Heart right ventricle (tissue), 16 donors: ENCODE results near the gene ADAMTSL2. TPM values are rescaled to one million over a fixed set of nuclear protein-coding genes. Genes with fewer than 3 reads are reported as not detected.

Source experiments
- ATAC-seq, 8 donors: fragments of 200-7000 bp; cut with Tn5 transposase; one replicate each; pipeline ENCODE4 v1.9.1; 2020; ENCODE audit warnings: mild to moderate bottlenecking in 8 of 8, moderate library complexity in 8 of 8, moderate number of reproducible peaks in 1 of 8
- DNase-seq, 2 donors: peaks; one replicate each; pipeline ENCODE4 v3.0.0-alpha.2; 2020
- H3K27ac ChIP-seq, 10 donors: fragments of 200-600 bp; sonication (generic) in 2 of 10; one replicate each; pipeline versions ENCODE4 v1.5.0 to v1.8.0; 2020 to 2022; ENCODE audit warnings: mild to moderate bottlenecking in 3 of 10
- H3K27me3 ChIP-seq, 7 donors: fragments of 200-600 bp; one replicate each; pipeline ENCODE4 v1.8.0; 2021 to 2022; ENCODE audit warnings: mild to moderate bottlenecking in 2 of 7
- H3K36me3 ChIP-seq, 9 donors: fragments of 200-600 bp; sonication (generic) in 1 of 9; one replicate each; pipeline versions ENCODE4 v1.5.0 to v1.8.0; 2020 to 2022; ENCODE audit warnings: mild to moderate bottlenecking in 2 of 9
- H3K4me1 ChIP-seq, 9 donors: fragments of 200-600 bp; sonication (generic) in 1 of 9; one replicate each; pipeline versions ENCODE4 v1.5.0 to v1.8.0; 2020 to 2022; ENCODE audit warnings: mild to moderate bottlenecking in 4 of 9
- H3K4me3 ChIP-seq, 10 donors: fragments of 200-600 bp; sonication (generic) in 2 of 10; one replicate each; pipeline versions ENCODE4 v1.5.0 to v1.8.0; 2020 to 2022; ENCODE audit warnings: mild to moderate bottlenecking in 7 of 10, moderate library complexity in 2 of 10
- H3K9me3 ChIP-seq, 11 donors: fragments of 200-600 bp in 10 of 11; sonication (generic) in 2 of 11; one replicate each; pipeline versions ENCODE4 v1.5.0 to v1.8.0; 2013 to 2022; ENCODE audit warnings: mild to moderate bottlenecking in 2 of 11, control low read depth in 1 of 11, moderate library complexity in 1 of 11
- WGBS, 2 donors: extraction: QIAGEN DNeasy Blood & Tissue Kit; methylation state at CpG; one replicate each; pipeline ENCODE4 v1.1.7; 2013; ENCODE audit warnings: inconsistent platforms in 1 of 2; 5-methylcytosine and 5-hydroxymethylcytosine counted together
- intact Hi-C, 10 donors: fragments of 100-400 bp; cut with DNase I; formaldehyde crosslinking; loops; one replicate each; pipeline versions ENCODE4 v1.11.1 to v1.14.2; 2022
- polyA plus RNA-seq, 2 donors: library from polyadenylated mRNA; stranded (reverse); fragments of 200-250 nt; gene quantifications; one replicate each; pipeline ENCODE4 v1.2.3, GENCODE V29; 2013
- total RNA-seq, 10 donors: library from RNA; stranded (reverse); fragmentation: NEBNext Ultra II Directional in 3 of 10; extraction: Animal tissue kit (Norgen Biotek cat#: 25700) in 3 of 10; gene quantifications; one replicate each; pipeline versions ENCODE4 v1.2.1 to v1.2.4, GENCODE V29; 2021 to 2023
- TF ChIP-seq, protein P1 (sequence below), 9 donors: fragments of 200-600 bp; sonication (generic) in 2 of 9; IDR thresholded peaks; one replicate each; pipeline versions ENCODE4 v1.5.0 to v1.8.0; 2021 to 2022; ENCODE audit warnings: antibody characterized with exemption in 9 of 9, mild to moderate bottlenecking in 5 of 9, moderate library complexity in 1 of 9
- donor health status: Arrhythmogenic right ventricular cardiomyopathy.
- donor health status: ischemic (EF 13 %, LVEDD 7.1; RV severe dilation, severe dysfunction).
- donor health status: healthy with polysubstance abuse.
- donor health status: DM: no; HTN: yes; CAD: no.
- donor health status: DM: no; HTN: no; CAD: no.
- donor health status: ischemic (EF 25% LVEDD 6.9; RV normal size, moderate dysfunction).
- donor health status: ischemic (EF 25% LVEDD 5.7; RV mildly dilated, moderate dysfunction).
- donor health status: healthy.
- donor health status: DM: yes; HTN: yes; CAD: no.
- donor health status: Ischemic cardiomyopathy.
- donor health status: ischemic (EF 35%, LVEDD 5.7; RV mildly dilated, moderate dysfunction).
- donor health status: nonischemic (EF 11% LVEDD 7.7; RV severe dilation, severe dysfunction).
- donor health status: DM: yes; HTN: yes; CAD: no.
- donor health status: PGD.
- donor health status: ischemic (EF 29% LVEDD 5.4; RV normal size, mild dysfunction).
- donor health status: nonischemic (EF 23%, LVEDD 6.1; RV moderate dilation, normal function).

ADAMTSL2 gene
- total and polyA plus RNA-seq, 12 donors = 2.0 to 9.1 (median 4.5) TPM

DNA sequence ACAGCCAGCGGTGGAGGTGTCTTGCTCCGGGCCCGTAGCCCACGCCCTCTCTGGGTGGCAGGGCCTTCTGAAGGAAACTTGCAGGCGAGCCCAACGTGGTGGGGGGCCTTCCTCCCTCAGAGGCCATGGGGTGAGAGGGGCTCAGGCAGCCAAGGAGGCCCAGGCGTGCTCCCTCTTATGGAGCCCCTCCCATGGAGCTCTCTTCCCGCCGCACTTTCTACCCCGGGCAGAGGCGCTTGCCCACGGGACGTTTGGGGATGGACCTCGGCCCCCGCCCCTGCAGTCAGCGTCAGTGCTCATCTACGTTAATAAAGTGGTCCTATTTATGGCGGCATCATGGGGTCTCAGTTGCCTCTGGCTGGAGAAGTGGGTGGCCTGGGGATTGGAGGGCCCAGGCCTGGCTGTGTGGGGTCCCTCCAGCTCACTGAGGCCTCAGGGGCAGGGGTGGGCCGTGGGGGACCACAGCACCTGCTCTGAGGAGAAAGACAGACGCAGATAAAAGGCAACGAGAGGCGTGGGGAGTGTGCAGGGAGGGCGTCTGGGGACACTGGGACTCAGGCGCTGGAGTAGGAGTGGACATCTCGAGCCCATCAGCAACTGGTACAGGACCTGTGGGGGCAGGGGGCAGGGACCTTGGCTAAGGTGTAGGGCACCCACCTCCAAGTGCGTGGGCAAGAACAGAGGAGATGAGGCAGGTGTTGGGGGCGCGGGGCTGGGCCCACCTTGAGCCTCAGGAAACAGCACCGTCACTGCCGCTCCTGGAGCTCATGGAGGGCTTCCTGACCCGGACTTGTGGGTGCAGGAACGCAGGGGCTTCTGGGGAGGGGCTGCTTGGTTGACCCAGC is 40.9 kb downstream of the ADAMTSL2 start:
- ATAC-seq (no peak), DNase-seq (no peak)
- H3K27me3 ChIP-seq = peaks cover 0 to 45% (median 16%) of the 10 kb centered on the region in 7 donors
- H3K27ac ChIP-seq = no peak overlapping the region
- intact Hi-C loops = loop anchor here in 1 of 10 donors (5.0 kb wide), 1 partner anchor 38 kb away; no protein-coding TSS in a partner anchor
- H3K4me1 ChIP-seq = peaks cover 2 to 49% (median 24%) of the 10 kb centered on the region in 9 donors
- TF ChIP-seq, protein P1, sequence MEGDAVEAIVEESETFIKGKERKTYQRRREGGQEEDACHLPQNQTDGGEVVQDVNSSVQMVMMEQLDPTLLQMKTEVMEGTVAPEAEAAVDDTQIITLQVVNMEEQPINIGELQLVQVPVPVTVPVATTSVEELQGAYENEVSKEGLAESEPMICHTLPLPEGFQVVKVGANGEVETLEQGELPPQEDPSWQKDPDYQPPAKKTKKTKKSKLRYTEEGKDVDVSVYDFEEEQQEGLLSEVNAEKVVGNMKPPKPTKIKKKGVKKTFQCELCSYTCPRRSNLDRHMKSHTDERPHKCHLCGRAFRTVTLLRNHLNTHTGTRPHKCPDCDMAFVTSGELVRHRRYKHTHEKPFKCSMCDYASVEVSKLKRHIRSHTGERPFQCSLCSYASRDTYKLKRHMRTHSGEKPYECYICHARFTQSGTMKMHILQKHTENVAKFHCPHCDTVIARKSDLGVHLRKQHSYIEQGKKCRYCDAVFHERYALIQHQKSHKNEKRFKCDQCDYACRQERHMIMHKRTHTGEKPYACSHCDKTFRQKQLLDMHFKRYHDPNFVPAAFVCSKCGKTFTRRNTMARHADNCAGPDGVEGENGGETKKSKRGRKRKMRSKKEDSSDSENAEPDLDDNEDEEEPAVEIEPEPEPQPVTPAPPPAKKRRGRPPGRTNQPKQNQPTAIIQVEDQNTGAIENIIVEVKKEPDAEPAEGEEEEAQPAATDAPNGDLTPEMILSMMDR (IDR thresholded peaks at IDR 0.05) = no peak
- WGBS, 2 donors = 83 to 84% methylated on average over 32 of the region's 32 CpGs
- H3K9me3 ChIP-seq = no peaks in the 10 kb centered on the region
- no peak overlapping the region for H3K4me3 ChIP-seq
- peaks cover 0 to 4% (median 0%) of the 10 kb centered on the region in 9 donors for H3K36me3 ChIP-seq

DNA sequence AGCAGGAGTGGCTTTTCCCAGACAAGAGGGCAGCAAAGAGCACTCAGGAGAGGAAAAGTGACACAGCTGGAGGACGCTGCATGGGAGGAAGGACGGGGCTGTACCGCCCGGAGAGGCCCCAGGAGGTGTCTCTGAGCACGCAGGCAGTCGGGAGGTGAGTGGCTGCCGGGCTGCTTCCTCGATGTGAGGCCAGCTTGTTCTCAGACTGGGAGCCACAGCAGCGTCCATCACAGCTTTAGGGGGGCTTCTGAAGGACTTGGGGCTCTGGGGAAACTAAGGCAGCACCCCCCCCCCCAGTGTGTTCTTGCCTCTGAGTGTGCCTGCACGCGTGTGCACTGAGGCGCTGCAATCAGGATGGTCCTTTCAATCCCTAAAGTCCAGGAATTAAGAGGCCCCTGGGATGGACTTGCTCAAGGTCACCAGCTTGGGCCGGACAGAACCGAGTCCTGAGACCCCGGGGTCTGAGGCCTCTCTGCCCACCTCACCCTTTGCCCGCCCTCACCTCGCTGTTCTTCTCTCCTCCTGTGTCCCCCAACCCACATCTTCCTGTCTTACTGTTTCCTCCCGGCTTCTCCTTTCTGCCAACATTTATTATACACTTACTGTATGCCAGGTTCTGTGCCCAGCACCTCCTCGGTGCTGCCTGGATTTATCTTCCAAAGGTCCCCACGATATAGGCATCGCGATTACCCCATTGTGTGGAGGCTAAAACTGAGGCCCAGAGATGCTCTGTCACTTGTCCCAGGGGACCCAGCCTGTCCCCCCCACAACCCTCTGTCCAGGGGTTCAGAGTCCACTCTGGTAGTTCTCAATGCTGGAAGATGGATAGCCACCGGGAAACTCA is 41.7 kb downstream of the ADAMTSL2 start:
- intact Hi-C loops = loop anchor here in 1 of 10 donors (5.0 kb wide), 1 partner anchor 39 kb away; no protein-coding TSS in a partner anchor
- TF ChIP-seq, protein P1 (IDR thresholded peaks at IDR 0.05) = no peak
- Histone ChIP-seq H3K4me3 (peak overlapping the region in 5 of 10 donors; percentile 17 to 34 (median 24)), H3K27me3 (peaks cover 0 to 45% (median 16%) of the 10 kb centered on the region in 7 donors), H3K4me1 (peaks cover 2 to 49% (median 24%) of the 10 kb centered on the region in 9 donors), H3K27ac (peak overlapping the region in 2 of 10 donors; percentile 5 to 50), H3K36me3 (peaks cover 0 to 1% (median 0%) of the 10 kb centered on the region in 9 donors), H3K9me3 (no peaks in the 10 kb centered on the region)
- DNase-seq (no peak), ATAC-seq (no peak)
- 63 to 67% methylated on average over 23 of the region's 23 CpGs for WGBS, 2 donors

DNA sequence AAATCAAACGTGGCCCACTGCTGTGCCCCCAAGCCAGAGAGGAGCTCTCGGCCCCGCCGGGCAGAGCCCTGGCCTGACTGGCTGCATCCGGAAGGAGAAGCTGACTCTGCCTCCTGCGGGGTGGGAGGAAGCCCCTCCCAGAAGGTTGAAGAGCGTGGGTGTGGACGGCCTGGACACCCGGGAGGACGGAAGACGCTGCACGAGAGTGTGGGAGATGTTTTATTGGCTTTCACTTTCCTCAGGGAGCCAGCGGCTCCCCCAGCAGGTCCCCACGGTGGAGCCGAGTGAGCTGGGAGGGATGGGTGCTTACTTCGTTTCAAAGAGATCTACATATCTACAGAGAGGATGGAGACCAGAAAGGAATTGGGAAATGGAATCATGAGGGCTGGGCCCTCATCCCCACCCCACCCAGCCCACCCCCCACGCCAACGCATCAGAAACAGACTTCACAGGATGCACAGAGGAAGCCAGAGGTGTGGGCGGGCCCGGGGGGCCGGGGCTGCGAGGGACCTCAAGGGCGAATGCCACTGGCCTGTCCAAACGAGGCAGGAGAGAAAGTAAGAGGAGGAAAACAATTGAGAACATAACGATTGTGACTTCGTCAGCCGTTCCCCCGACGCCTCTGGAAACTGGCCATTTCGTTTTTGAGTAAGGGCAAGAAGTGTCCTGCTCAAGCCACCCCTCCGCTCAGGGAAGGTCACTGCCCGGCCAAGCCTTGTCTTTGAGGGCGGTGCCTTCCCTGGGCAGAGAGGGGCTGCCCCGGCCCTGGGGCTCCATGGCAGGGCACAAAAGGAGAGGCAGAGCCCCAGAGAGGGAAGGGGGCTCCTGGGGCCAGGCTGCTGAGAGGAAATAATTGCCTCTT is 42.6 kb downstream of the ADAMTSL2 start:
- intact Hi-C loops = loop anchor here in 1 of 10 donors (5.0 kb wide), 1 partner anchor 40 kb away; no protein-coding TSS in a partner anchor
- peak in 1 of 2 donors; percentile 45 for DNase-seq
- peak in 6 of 8 donors; percentile 7 to 50 (median 40) for ATAC-seq
- no peaks in the 10 kb centered on the region for H3K9me3 ChIP-seq
- peaks cover 0 to 45% (median 16%) of the 10 kb centered on the region in 7 donors for H3K27me3 ChIP-seq
- no peaks in the 10 kb centered on the region for H3K36me3 ChIP-seq
- TF ChIP-seq, protein P1 (IDR thresholded peaks at IDR 0.05) = no peak
- H3K27ac ChIP-seq = peak overlapping the region in 2 of 10 donors; percentile 5 to 50
- WGBS, 2 donors = 35 to 46% methylated on average over 33 to 34 of the region's 34 CpGs
- H3K4me1 ChIP-seq = peaks cover 2 to 53% (median 24%) of the 10 kb centered on the region in 9 donors
- peak overlapping the region in 6 of 10 donors; percentile 4 to 34 (median 24) for H3K4me3 ChIP-seq
